Measurements from ENCODE around the gene GDF7. TPM values are rescaled to one million over a fixed set of nuclear protein-coding genes. Genes with fewer than 3 reads are reported as not detected.

Gene GDF7
- total RNA-seq, 1 experiment from 2014 or later = 0.02 TPM

- TF ChIP-seq ZNF274 (IDR thresholded peaks at IDR 0.05; ENCODE audit: low read depth, low read length) (no peak), CEBPB (IDR thresholded peaks at IDR 0.05; ENCODE audit: low read depth) (no peak), POLR2A (IDR thresholded peaks at IDR 0.05; ENCODE audit: borderline replicate concordance, extremely low read depth, insufficient read depth, insufficient read length) (no peak), YY1 (IDR thresholded peaks at IDR 0.05; ENCODE audit: extremely low read depth, insufficient replicate concordance, low read depth, low read length) (no peak), ELF1 (IDR thresholded peaks at IDR 0.05; ENCODE audit: borderline replicate concordance, low read depth) (no peak), EGR1 (IDR thresholded peaks at IDR 0.05; ENCODE audit: low read depth) (no peak), SIN3A (IDR thresholded peaks at IDR 0.05; ENCODE audit: low read depth) (no peak), EZH2 (IDR thresholded peaks at IDR 0.05) (no peak), CBX3 (IDR thresholded peaks at IDR 0.05; ENCODE audit: low read depth) (no peak), MAX (IDR thresholded peaks at IDR 0.05) (no peak), REST (IDR thresholded peaks at IDR 0.05; ENCODE audit: low read depth) (no peak)
- Histone ChIP-seq H3K9me2 (ENCODE audit: insufficient read depth) (no peaks in the 10 kb centered on the region), H3K4me3 (replicated peaks in 1 of 2; ENCODE audit: low read depth in 1 of 2, low read length in 2 of 2) (no peak overlapping the region), H3K9me3 (ENCODE audit: control insufficient read depth in 1 of 2, insufficient read depth in 1 of 2, low read depth in 1 of 2, low read length in 2 of 2) (no peaks in the 10 kb centered on the region), H4K20me1 (ENCODE audit: insufficient read depth) (no peaks in the 10 kb centered on the region), H3K79me2 (ENCODE audit: insufficient read depth, low read length) (no peaks in the 10 kb centered on the region), H3K36me3 (ENCODE audit: control insufficient read depth in 1 of 2, insufficient read depth in 2 of 2, low read length in 2 of 2) (peaks cover 0 to 3% of the 10 kb centered on the region in 2 experiments; a peak in 1 of 4 replicates), H3K9ac (ENCODE audit: low read length) (no peak overlapping the region), H3K4me1 (ENCODE audit: control insufficient read depth in 1 of 2, insufficient read depth in 2 of 2, low read length in 2 of 2) (no peaks in the 10 kb centered on the region; a peak in 1 of 4 replicates), H2AFZ (ENCODE audit: low read depth, low read length, poor library complexity, severe bottlenecking) (no peak overlapping the region), H3K27me3 (ENCODE audit: insufficient read depth, low read length) (no peaks in the 10 kb centered on the region), H3K4me2 (ENCODE audit: low read length) (no peak overlapping the region), H3K27ac (ENCODE audit: low read depth, low read length) (no peak overlapping the region)
- ChIA-PET RAD21 (ENCODE audit: low non-redundant PET in 1 of 2, low total read pairs in 2 of 2, uncharacterized antibody in 2 of 2, unreplicated experiment in 2 of 2) (interaction anchor here (0.7 to 1.8 kb wide), 3 partner anchors 231 to 247 kb away, joined by 3 to 10 read pairs (median 7); no protein-coding TSS in a partner anchor), POLR2A (interaction anchor here (0.8 to 2.9 kb wide), 3 partner anchors 196 to 201 kb away, joined by 3 to 19 read pairs (median 8); partner anchors contain the start of gene RHOB), CTCF (interaction anchor here (1.2 to 3.3 kb wide), 16 partner anchors 8 to 352 kb away, joined by 3 to 25 read pairs (median 8); partner anchors contain the start of genes HS1BP3 and RHOB)
- no TSS peak for BruUV-seq (replicated peaks)
- intact Hi-C loops (cut with micrococcal nuclease) = loop anchor here (5.0 kb wide), 1 partner anchor 686 kb away; no protein-coding TSS in a partner anchor
- ATAC-seq = no peak
- DNase-seq (ENCODE audit: low read depth, low spot score) = no peak
Measured at GRCh38 chr2:20643060-20643459, 23.9 kb upstream of the GDF7 start.
